Measurements from ENCODE around the gene NOL6.

The NOL6 gene

DNA sequence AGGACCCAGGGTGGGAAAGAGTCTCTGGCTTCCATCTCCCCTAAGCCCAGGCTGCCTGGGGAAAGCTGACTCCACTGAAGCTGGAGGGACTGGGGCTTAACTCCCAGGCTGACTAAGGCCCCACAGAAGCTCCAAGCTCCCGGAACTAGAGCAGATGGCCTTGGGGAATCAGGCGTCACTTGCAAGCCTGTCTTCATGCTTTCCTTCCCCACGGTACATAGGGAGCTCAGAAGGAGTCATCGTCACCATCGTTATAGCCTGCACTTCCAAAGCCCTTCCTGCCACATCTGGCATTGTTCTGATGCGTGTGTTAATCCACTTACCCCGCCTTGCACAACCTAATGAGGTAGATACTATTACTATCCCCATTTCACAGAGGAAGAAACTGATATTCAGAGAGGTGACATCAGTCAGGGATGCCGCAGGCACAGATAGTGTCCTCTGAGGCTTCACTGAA, 37.9 kb downstream of the NOL6 start:
- no peak for DNase-seq (ENCODE audit: low read depth)
- H3K4me3 ChIP-seq (ENCODE audit: low read depth, low read length): no peak overlapping the region
- TF ChIP-seq, protein P1, sequence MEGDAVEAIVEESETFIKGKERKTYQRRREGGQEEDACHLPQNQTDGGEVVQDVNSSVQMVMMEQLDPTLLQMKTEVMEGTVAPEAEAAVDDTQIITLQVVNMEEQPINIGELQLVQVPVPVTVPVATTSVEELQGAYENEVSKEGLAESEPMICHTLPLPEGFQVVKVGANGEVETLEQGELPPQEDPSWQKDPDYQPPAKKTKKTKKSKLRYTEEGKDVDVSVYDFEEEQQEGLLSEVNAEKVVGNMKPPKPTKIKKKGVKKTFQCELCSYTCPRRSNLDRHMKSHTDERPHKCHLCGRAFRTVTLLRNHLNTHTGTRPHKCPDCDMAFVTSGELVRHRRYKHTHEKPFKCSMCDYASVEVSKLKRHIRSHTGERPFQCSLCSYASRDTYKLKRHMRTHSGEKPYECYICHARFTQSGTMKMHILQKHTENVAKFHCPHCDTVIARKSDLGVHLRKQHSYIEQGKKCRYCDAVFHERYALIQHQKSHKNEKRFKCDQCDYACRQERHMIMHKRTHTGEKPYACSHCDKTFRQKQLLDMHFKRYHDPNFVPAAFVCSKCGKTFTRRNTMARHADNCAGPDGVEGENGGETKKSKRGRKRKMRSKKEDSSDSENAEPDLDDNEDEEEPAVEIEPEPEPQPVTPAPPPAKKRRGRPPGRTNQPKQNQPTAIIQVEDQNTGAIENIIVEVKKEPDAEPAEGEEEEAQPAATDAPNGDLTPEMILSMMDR (IDR thresholded peaks at IDR 0.05; ENCODE audit: low read depth, low read length, missing control alignments): no peak

DNA sequence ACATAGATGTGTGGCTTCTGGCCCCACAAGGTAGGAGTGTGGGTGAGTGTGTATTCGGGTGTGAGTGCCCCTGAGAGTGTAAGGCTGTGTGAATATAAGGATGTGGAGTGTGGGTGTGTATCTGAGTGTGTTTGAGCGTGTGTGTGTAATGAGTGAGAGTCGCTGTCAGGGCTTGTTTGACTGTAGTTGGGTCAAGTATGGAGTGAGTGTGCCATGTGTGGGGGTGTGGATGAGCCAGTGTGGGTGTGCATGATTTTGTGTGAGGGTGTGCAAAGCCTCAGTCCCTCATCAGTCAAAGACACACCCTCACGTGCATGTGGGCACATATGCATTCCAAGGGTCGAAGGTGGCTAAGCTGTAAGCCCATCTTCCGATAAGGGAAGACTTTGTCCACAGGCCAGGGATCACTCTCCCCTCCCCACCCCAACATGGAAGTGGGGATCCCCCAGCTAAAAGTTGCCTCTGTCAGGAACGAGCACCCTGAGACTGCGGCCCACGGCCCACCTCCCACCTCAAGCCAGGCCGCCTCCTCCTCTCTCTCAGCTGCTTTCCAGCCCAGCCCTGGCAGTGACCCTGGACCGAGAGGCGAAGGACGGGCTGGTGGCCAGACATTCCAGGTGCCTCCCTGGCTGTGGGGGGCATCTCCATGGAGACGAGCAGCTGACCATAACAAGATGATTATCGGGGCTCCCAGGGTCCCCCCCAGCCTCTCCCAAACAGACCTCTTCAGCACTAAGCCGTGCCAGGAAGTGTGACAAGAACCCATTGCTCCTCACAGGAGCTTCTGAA, 39.2 kb downstream of the NOL6 start:
- H3K4me3 ChIP-seq (ENCODE audit: low read depth, low read length): no peak overlapping the region
- TF ChIP-seq, protein P1 (IDR thresholded peaks at IDR 0.05; ENCODE audit: low read depth, low read length, missing control alignments): no peak
- DNase-seq (ENCODE audit: low read depth): no peak

DNA sequence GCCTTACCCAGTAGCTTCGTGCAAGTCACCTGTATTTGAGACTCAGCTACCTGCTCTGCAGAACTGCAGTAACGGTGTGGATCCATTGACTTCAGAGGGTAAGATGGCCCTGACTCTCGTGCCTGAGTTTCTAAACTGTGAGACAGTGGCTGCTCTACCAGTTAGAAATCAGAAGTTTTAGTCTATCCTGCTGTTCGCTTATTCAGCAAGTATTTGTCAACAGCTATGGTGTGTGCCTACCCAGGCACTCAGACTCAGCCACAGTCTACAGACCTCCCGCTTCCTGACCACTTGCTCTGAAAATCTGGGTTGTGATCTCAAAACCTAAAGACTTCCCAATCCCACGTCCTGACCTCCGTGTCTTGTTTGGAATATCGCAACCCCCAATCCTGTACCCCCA, 39.9 kb downstream of the NOL6 start:
- TF ChIP-seq, protein P1 (IDR thresholded peaks at IDR 0.05; ENCODE audit: low read depth, low read length, missing control alignments): no peak
- DNase-seq (ENCODE audit: low read depth): no peak
- no peak overlapping the region for H3K4me3 ChIP-seq (ENCODE audit: low read depth, low read length)

DNA sequence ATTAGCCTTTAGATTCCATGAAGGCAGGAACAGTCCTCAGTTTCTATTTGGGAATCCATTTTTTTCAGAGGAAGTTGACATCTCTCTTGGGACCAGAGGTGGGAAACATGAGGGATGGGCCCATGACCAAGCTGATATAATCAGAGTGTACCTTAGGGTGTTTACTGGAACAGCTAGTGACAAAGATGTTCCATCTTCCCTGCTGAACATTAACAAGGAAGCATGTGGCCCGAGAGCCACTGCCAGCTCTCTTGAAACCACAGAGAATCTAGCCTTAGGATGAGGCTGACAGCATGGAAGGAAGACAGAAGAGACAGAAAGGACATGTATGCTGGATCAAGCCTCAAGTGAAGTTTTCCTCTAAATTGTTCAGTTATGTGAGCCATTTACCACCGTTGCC, 42.3 kb downstream of the NOL6 start:
- no peak for DNase-seq (ENCODE audit: low read depth)
- TF ChIP-seq, protein P1 (IDR thresholded peaks at IDR 0.05; ENCODE audit: low read depth, low read length, missing control alignments): no peak
- no peak overlapping the region for H3K4me3 ChIP-seq (ENCODE audit: low read depth, low read length)

DNA sequence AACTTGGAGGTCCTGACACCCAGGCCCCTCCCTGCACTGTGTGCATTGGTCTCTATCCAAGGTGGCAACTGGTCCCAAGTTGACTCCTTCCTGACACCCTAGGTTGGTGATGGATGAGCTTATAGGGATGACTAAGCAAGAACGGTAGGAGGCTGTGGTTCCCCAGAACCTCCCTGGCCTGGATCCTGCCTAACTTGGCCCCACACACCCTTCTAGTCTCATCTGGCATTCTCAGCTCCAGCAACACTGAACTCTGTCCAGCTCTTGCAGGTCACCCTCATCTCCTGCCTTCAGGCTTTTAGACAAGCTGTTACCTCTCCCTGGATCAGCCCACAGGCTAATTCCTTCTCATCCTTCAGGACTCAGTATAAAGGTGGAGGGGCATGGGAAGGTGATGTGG, 42.8 kb downstream of the NOL6 start:
- DNase-seq (ENCODE audit: low read depth): no peak
- H3K4me3 ChIP-seq (ENCODE audit: low read depth, low read length): no peak overlapping the region
- TF ChIP-seq, protein P1 (IDR thresholded peaks at IDR 0.05; ENCODE audit: low read depth, low read length, missing control alignments): no peak

DNA sequence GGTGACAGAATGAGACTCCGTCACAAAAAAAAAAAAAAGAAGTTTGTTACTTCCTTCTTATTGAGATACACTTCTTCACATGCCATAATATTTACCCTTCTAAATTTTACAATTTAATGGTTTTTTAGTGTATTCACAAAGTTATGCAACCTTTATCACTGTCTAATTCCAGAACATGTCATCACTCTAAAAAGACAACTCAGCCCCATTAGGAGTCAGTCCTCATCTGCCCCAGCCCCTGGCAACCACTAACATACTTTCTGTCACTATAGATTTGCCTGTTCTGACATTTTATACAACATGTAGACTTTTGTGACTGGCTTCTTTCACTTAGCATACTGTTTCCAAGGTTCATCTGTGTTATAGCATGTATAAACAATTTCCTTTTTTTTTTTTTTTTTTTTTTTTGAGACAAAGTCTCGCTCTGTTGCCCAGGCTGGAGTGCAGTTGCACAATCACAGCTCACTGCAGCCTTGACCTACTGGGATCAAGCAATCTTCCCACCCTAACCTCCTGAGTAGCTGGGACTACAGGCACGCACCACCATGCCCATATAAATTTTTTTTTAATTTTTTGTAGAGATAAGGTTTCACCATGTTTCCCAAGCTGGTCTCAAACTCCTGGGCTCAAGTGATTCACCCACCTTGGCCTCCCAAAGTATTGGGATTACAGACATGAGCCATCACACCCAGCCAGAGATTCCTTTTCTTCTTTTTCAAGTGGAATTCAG, 44.3 kb downstream of the NOL6 start:
- DNase-seq (ENCODE audit: low read depth): no peak
- TF ChIP-seq, protein P1 (IDR thresholded peaks at IDR 0.05; ENCODE audit: low read depth, low read length, missing control alignments): no peak
- no peak overlapping the region for H3K4me3 ChIP-seq (ENCODE audit: low read depth, low read length)
